Measurements from ENCODE around the gene RALGAPB. TPM values are rescaled to one million over a fixed set of nuclear protein-coding genes. Genes with fewer than 3 reads are reported as not detected.

Gene RALGAPB
- total RNA-seq, 3 donors from 2014 or later, result 32.8 to 73.6 (median 58.0) TPM

GRCh38 chr20:38555395-38555794 is 82.8 kb downstream of the RALGAPB start:
- H3K27ac ChIP-seq, result no peak overlapping the region
- no peaks in the 10 kb centered on the region for H3K36me3 ChIP-seq
- H3K27me3 ChIP-seq, result no peaks in the 10 kb centered on the region
- no peak overlapping the region for H3K4me3 ChIP-seq
- no peaks in the 10 kb centered on the region for H3K9me3 ChIP-seq
- intact Hi-C loops (cut with DNase I; ENCODE audit: low total_unique reads), result no loop called here
- no peaks in the 10 kb centered on the region for H3K4me1 ChIP-seq
- TF ChIP-seq CTCF (IDR thresholded peaks at IDR 0.05), result no peak
- no peak for TF ChIP-seq POLR2A (IDR thresholded peaks at IDR 0.05)
- TF ChIP-seq POLR2AphosphoS5 (IDR thresholded peaks at IDR 0.05), result no peak
- no peak for DNase-seq (ENCODE audit: low spot score in 2 of 2)

GRCh38 chr20:38557174-38557573 is 84.5 kb downstream of the RALGAPB start:
- TF ChIP-seq POLR2AphosphoS5 (IDR thresholded peaks at IDR 0.05), result no peak
- no peak for TF ChIP-seq CTCF (IDR thresholded peaks at IDR 0.05)
- TF ChIP-seq POLR2A (IDR thresholded peaks at IDR 0.05), result no peak
- intact Hi-C loops (cut with DNase I; ENCODE audit: low total_unique reads), result no loop called here
- Histone ChIP-seq H3K36me3 (no peaks in the 10 kb centered on the region), H3K9me3 (no peaks in the 10 kb centered on the region), H3K27me3 (no peaks in the 10 kb centered on the region), H3K4me1 (no peaks in the 10 kb centered on the region), H3K4me3 (no peak overlapping the region), H3K27ac (no peak overlapping the region)
- DNase-seq (ENCODE audit: low spot score in 2 of 2), result no peak

- Histone ChIP-seq H3K36me3 (no peaks in the 10 kb centered on the region), H3K9me3 (no peaks in the 10 kb centered on the region)
- intact Hi-C loops (cut with DNase I; ENCODE audit: low total_unique reads), result no loop called here
These were observed 86.1 kb downstream of the RALGAPB start for GRCh38 chr20:38558596-38559360.

GRCh38 chr20:38559764-38560163 is 87.1 kb downstream of the RALGAPB start:
- no peak for DNase-seq (ENCODE audit: low spot score in 2 of 2)
- H3K36me3 ChIP-seq, result no peaks in the 10 kb centered on the region
- intact Hi-C loops (cut with DNase I; ENCODE audit: low total_unique reads), result loop anchor here (5.0 kb wide), 1 partner anchor 832 kb away; no protein-coding TSS in a partner anchor

More at GRCh38 chr20:38558596-38559360, 86.1 kb downstream of the RALGAPB start:
- TF ChIP-seq CTCF (IDR thresholded peaks at IDR 0.05) (no peak), POLR2AphosphoS5 (IDR thresholded peaks at IDR 0.05) (no peak), POLR2A (IDR thresholded peaks at IDR 0.05) (no peak)
- Histone ChIP-seq H3K4me1 (no peaks in the 10 kb centered on the region), H3K27ac (no peak overlapping the region), H3K4me3 (no peak overlapping the region), H3K27me3 (no peaks in the 10 kb centered on the region)
- DNase-seq (ENCODE audit: low spot score in 2 of 2), result no peak

More at GRCh38 chr20:38559764-38560163, 87.1 kb downstream of the RALGAPB start:
- H3K9me3 ChIP-seq, result no peaks in the 10 kb centered on the region
- H3K27me3 ChIP-seq, result no peaks in the 10 kb centered on the region
- no peaks in the 10 kb centered on the region for H3K4me1 ChIP-seq
- TF ChIP-seq POLR2A (IDR thresholded peaks at IDR 0.05) (no peak), CTCF (IDR thresholded peaks at IDR 0.05) (no peak), POLR2AphosphoS5 (IDR thresholded peaks at IDR 0.05) (no peak)
- H3K27ac ChIP-seq, result no peak overlapping the region
- no peak overlapping the region for H3K4me3 ChIP-seq

All from breast epithelium (tissue), 4 donors.